ENCODE data around the gene HSD11B2. TPM values are rescaled to one million over a fixed set of nuclear protein-coding genes. Genes with fewer than 3 reads are reported as not detected.

Gene HSD11B2
- polyA plus RNA-seq, 3 donors = 44.9 to 77.6 (median 57.3) TPM

- peak; percentile 24 for DNase-seq
Measured at GRCh38 chr16:67430504-67430976, 381 bp upstream of the HSD11B2 start.

GRCh38 chr16:67431775-67432505, 1.0 kb downstream of the HSD11B2 start:
- DNase-seq = peak; percentile 61

GRCh38 chr16:67432506-67432890, 1.6 kb downstream of the HSD11B2 start:
- DNase-seq = no peak

GRCh38 chr16:67433131-67433719, 2.3 kb downstream of the HSD11B2 start:
- no peak for DNase-seq

GRCh38 chr16:67435758-67436164, 4.8 kb downstream of the HSD11B2 start:
- no peak for DNase-seq

GRCh38 chr16:67436640-67437193, 5.8 kb downstream of the HSD11B2 start:
- DNase-seq = no peak

- DNase-seq = no peak
Measured at GRCh38 chr16:67437513-67437912, 6.6 kb downstream of the HSD11B2 start.

- no peak for DNase-seq
Measured at GRCh38 chr16:67438098-67438791, 7.3 kb downstream of the HSD11B2 start.

- DNase-seq = no peak
Measured at GRCh38 chr16:67438824-67439393, 8.0 kb downstream of the HSD11B2 start.

- DNase-seq = no peak
Measured at GRCh38 chr16:67441271-67441753, 10.4 kb downstream of the HSD11B2 start.

GRCh38 chr16:67441907-67442306, 11.0 kb downstream of the HSD11B2 start:
- DNase-seq = no peak

- DNase-seq = no peak
Measured at GRCh38 chr16:67442581-67443255, 11.8 kb downstream of the HSD11B2 start.

GRCh38 chr16:67443265-67443664, 12.3 kb downstream of the HSD11B2 start:
- DNase-seq = no peak

GRCh38 chr16:67444259-67445125, 13.6 kb downstream of the HSD11B2 start:
- no peak for DNase-seq

- DNase-seq = no peak
Measured at GRCh38 chr16:67445126-67445426, 14.2 kb downstream of the HSD11B2 start.

- no peak for DNase-seq
Measured at GRCh38 chr16:67445441-67445912, 14.6 kb downstream of the HSD11B2 start.

- no peak for DNase-seq
Measured at GRCh38 chr16:67445913-67446907, 15.3 kb downstream of the HSD11B2 start.

GRCh38 chr16:67446968-67447507, 16.1 kb downstream of the HSD11B2 start:
- no peak for DNase-seq

GRCh38 chr16:67447508-67448076, 16.7 kb downstream of the HSD11B2 start:
- DNase-seq = no peak
